ENCODE data around the gene EEF1A2.
"Not testable (repeated sequence)": the region's sequence is repeated elsewhere in the genome, so short reads cannot be mapped to it uniquely, and the experiment has no call there.

Gene EEF1A2

DNA sequence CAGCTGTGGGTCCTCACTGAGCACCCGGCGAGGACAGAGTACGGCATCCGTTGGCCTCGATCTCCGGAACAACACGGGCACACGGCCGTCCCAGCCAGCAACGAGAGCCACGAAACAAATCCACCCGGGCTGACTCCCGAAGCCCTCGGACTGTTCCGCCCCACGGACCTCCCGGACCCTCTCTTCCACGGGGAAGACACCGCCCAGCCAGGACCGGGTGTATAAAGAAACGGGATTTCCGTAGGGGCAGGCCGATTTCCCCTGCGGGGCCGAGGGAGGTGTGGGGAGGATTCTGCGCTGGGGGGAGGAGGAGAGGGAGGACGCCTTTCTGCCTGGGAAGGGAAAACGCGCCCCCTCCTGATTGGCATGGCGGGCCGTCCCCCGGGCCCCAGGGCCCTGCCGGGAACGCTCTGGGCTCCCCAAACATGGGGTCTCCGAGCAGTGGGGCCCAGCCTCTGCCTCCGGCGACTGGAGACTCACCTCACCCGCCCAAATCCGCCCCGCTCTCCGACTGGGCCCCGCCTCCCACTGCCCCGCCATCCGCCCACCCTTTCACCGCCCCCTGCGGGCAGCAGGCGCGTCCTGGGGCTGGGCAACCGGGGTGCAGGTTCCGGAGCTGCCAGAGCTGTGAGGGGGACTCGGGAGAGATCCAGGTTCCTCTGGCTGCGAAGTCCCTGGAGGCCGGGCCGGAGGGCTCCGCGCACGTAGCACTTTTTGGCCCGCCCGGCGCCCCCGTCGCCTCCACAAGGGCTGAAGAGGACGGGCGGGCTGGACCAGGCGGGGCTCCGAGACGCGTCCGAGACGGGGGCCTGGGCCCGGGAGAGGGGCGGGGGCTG, 21.0 kb upstream of the EEF1A2 start:
- peak; percentile 84 for DNase-seq

DNA sequence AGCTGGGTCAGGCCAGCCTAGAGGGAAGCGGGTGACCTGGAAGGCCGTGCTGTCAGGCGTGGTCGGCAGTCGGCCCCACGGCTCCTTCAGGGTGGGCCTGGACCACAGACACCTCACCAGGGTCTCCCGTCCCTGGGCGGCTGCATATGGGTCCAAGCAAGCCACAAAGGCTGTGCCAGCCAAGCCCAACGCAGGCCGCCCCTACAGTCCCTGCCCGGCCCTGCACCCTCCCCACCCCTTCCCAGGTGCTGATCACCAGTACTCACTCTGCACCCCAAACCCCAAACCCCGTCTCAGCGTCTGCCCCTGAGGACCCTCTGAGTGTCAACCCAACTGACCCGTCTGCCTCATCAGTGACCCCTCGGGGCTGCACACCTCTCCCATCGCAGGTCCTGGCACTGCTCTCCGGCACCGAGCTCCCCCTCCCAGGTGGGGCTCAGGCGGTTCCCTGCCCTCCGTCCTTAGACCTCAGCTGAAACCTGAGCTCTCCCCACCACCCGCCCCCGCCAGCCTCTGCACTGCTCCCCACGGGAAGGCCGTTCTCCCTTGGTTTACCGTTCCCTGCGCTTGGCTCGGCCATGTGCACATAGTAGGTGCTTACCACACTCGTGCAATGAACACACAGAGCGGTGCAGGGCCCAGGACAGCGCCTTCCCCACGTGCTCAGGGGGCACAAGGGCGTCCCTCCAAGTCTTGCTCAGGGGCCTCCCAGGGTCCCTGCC, 20.2 kb upstream of the EEF1A2 start:
- peak; percentile 47 for DNase-seq

DNA sequence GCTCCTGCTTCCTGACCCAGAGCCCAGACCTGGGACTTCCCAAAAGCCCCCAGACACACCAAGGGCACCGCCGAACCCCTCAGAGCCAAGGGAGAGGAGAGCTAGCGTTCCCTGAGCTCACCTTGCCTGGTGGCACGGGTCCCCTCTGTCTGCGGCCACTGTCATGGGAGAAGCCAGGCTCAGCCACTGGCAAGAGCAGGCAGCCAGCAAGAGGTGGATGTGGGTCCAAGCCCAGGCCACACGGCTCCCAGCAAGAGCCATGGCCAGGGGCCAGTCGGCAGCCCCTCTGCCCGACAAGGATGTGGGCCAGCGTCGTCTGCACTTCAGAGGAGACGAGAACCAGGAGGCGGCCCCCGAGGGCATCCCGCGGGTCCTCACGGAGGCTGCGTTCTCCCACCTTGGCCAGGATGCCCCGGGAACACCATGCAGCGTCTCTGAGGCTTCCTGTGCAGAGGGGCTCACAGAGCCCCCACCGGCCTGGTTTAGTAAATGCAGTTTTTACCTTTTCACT, 19.5 kb upstream of the EEF1A2 start:
- peak; percentile 77 for DNase-seq

DNA sequence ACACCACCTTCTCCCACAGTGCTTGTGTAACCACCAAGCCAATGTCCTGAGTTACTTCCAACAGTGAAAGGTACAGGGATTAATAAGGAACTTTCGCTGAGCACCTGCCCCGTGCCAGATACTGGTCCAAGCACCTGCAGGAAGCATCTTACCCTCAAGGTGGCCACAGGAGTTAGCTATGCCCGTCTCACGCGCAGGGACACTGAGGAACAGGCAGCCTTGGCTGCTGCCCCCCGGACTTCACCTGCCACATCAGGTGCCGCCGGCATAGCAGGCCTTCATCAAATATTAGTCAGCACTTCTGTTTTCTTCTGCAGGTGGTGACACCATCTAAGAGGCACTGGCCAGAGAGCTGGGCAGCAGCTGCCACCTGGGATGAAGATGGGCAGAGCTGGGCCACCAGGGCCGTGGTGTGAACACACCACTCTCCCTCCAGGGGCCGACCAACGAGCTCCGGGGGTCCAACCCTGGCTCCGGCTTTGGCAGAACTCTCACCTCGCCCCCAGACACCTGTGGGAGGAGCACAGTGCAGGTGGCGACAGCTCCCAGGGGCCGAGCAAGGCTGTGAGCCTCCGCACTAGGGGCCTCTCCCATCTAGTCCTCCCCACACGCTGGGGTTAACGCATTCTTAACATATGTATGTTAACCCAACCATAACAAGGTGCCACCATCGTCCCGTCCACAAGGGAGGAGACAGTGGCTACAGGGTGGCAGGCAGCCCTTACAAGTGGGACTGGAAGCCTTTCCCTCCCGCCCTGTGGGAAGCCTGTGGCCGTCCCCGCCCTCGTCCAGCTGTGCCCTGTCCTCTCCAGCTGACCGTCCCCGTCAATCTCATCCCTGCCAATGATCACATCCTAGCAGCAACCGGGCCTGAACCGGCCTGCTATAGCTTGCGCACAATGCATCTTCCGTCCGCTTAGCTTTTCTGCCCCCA, 18.8 kb upstream of the EEF1A2 start:
- DNase-seq: peak; percentile 45

DNA sequence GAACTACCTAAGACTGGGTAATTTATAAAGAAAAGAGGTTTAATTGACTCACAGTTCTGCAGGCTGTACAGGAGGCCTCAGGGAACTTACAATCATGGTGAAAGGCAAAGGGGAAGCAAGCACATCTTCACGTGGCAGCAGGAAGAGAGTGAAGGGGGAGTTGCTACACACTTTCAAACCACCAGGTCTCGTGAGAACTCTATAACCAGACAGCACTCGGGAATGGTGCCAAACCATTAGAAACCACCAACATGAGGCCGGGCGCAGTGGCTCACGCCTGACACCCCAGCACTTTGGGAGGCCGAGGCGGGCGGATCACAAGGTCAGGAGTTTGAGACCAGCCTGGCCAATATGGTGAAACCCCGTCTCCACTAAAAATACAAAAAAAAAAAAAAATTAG, 15.6 kb upstream of the EEF1A2 start:
- DNase-seq: not testable (repeated sequence)

DNA sequence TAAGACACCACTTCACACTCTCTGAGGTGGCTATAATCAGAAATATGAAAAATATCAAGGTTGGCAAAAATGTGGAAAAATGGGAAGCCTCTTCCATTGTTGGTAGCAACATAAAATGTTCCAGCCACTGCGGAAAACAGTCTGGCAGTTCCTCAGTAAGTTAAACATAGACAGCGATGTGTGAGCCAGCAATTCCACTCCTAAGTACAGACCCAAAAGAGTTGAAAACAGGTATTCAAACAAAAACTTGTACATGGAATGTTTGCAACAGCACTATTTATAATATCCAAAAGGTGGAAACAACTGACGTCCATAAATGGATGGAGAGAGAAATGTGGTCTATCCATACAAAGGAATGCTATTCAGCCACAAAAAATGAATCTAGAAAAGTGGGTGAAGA, 14.3 kb upstream of the EEF1A2 start:
- DNase-seq: no peak

DNA sequence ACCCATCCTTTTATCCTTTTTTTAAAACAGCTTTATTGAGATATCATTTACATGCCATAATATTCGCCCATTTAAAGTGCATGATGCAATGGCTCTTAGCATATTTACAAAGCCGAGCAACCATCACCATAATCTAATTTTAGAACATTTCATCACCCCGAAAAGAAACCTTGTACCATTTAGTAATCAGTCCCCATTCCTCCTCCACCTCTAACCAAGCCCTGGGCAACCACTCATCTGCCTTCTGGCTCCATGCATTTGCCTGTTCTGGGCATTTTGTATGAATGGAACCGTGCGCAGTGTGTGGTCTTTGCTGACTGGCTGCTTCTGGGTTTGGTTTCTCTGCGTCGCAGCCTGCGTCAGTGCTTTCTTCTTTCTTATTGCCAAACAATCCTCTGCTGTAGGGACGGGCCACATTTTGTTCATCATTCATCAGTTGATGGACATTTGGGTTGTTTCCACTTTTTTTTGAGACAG, 10.2 kb upstream of the EEF1A2 start:
- DNase-seq: no peak

DNA sequence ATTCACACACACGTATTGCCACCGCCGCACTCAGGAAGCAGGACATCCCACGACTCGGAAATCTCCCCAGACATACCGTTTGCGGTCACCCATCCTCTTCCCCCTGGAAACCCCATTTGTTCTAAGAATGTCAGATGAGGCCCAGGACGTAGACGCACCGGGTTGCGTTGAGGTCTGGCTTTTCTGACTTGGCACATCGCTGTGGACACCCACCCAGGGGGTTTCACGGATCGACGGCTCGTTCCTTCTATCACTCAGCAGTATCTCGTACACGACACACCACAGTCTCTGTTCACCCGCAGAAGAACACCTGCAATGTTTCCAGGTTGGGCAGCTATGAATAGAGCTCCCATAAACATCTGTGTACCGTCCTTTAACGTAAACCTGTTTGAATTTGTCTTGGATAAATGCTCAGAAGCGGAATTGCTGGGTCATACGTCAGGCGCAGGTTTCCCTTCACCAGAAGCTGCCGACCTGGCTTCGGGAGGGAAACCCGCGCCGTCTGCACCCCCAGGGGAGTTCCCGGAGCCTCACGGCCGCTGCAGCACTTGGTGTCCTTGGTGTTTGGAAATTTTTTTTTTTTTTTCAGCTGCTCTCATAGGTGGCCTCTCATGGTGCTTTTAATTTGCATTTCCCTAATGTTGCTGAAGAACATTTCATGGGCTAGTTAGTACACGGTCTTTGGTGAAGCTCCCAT, 9.3 kb upstream of the EEF1A2 start:
- DNase-seq: peak; percentile 42

DNA sequence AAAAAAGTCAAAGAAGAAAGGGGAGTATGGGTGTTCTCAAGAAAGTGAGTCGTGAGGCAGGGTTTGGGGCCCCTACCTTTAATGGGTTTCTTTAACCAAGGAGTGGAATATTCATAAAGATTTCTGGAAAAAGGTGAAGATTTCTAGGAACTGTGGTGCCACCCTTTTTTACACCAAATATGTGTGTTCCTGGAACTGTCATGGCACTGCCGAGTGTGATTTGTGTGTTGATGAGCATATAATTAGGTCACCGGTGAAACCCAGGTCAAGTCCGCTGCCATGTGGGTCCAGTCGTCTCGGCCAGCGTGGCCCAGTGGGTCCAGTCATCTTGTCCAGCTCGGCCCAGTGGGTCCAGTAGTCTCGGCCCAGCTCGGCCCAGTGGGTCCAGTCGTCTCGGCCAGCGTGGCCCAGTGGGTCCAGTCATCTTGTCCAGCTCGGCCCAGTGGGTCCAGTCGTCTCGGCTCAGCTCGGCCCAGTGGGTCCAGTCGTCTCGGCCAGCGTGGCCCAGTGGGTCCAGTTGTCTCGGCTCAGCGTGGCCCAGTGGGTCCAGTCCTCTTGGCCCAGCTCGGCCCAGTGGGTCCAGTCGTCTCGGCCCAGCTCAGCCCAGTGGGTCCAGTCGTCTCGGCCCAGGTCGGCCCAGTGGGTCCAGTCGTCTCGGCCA, 8.3 kb upstream of the EEF1A2 start:
- DNase-seq: peak; percentile 24

DNA sequence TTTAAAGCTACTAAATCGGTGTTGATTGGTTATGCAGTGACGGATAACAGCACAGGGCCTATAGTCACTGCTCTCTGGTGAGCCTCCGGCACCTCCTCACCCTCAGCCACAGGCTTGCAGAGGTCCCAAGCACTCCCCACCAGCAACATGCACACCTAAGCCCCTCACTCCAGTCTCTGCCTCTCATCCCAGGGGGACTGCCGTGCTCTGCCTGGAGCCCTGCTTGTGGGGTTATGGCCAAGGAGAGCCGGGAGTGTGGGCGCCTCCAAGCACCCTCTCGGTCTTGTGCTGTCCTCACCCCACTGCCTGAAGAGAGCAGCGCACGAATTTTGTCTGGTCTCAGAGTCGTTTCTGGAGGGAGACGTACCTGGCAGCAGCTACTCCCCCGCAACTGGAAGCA, 6.8 kb upstream of the EEF1A2 start:
- no peak for DNase-seq

DNA sequence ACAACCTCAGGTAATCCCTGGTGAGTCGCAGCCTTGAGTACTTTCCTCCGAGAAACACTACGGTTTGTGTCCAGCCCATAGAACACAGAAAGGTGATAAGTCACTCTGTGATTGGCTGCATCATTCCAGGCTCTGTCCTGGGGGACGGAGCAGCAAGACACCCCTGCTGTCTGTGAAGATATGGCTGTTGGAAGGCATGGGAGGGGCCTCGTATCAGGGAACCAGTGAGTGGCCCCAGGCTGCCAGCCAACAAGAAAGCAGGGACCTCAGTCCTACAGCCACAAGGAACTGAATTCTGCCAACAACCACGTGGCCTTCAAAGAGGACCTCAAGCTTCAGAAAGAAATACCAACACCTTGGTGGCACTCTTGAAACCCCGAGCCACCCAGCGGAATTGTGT, 6.4 kb upstream of the EEF1A2 start:
- DNase-seq: peak; percentile 41

DNA sequence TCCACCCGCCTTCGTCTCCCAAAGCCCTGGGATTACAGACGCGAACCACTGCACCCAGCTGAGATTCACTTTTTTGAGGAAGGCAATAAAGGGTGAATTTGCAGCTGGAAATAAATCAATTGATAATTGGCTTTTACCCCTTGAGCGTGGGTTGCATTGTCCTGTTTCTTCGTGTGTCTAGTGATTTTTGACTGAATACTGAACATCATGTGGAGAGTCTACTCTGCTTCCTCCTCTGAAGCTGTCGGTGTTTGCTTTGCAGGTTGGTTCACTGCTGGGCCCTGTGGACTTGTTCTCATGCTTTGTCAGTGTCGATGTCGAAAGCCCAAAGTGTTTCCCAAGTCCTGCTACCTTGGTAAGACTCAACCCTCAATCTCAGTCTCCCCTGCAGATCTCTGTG, 5.8 kb upstream of the EEF1A2 start:
- DNase-seq: no peak

DNA sequence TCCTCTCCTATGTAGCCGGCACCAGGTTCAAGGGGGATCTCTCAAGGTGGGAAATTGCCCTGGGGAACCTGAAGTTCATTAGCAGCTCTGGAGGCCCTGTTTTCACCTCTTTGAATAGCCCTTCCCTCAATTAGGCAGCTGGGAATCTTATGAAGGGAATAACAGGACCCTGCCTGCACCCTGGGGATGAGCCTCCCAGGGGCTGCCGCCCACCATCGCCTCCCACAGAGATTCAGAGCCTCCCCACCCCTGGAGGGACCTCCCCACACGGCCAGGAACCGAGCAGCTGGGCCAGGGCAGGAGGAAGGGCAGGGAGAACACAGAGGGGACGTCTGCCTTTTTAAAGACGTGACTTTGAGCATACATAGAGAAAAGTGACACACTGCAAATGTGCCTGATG, 4.6 kb upstream of the EEF1A2 start:
- no peak for DNase-seq

DNA sequence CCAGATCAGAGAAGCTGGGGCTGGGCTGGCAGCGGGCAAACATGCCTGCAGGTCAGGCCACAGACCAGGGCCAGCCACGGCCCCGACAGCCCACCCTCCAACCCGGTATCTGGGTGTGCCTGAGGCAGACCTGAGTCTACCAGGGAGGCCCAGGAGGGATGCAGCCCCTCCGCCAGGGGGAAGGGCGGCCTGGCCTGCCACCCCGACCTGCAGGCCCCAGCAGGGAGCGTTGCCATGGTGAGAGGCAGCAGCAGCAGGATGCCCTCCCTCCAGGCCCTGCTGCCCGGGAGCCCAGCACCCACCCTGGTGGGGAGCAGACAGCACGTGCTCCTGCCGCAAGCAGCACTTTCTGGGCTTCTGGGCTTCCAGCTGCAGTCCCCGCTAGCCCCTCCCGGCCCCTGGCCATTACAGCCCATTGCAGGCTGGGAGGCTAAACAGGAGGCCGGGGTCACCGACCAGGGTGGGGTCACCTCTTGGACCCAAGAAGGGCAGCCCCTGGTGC, 3.8 kb upstream of the EEF1A2 start:
- peak; percentile 44 for DNase-seq

DNA sequence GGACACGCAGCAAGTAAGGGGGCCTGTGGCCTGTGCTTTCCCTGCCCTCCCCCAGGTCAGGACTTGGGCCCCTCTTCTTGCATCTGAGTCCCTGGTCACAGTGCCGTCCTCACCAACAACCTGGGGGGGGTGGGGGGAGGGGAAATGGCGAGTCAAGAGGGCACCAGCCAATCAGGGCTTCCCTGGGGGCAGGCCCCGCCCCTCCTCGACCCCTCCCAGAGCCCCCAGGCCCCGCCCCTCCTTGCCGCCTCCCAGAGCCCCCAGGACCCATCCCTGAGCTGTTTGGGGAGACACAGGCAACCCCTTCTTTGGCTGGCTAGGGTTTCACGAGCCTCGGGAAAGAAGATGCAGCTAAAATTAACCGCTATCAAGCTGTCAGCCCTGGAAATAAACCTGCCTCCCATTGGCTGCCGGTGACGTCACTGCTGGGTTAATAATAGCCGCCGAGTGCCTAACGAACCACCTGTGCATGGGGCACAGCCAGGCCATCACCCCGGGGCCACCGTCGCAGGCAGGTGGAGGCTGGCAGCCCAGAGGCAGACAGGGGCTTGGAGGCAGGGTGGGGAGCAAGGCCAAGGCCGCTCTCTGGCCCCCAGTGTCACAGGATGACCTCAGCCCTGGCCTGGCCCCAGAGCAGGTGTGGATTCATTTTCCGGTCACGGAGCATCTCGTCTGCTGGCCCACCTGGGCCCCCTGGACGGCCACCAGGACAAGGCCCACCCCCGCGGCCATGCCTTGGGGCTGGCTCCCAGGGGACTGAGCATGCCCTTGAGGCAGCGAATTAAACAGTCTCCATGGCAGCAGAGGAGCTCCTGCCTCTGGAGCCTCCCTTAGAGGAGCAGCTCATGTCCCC, 3.2 kb upstream of the EEF1A2 start:
- peak; percentile 56 for DNase-seq

DNA sequence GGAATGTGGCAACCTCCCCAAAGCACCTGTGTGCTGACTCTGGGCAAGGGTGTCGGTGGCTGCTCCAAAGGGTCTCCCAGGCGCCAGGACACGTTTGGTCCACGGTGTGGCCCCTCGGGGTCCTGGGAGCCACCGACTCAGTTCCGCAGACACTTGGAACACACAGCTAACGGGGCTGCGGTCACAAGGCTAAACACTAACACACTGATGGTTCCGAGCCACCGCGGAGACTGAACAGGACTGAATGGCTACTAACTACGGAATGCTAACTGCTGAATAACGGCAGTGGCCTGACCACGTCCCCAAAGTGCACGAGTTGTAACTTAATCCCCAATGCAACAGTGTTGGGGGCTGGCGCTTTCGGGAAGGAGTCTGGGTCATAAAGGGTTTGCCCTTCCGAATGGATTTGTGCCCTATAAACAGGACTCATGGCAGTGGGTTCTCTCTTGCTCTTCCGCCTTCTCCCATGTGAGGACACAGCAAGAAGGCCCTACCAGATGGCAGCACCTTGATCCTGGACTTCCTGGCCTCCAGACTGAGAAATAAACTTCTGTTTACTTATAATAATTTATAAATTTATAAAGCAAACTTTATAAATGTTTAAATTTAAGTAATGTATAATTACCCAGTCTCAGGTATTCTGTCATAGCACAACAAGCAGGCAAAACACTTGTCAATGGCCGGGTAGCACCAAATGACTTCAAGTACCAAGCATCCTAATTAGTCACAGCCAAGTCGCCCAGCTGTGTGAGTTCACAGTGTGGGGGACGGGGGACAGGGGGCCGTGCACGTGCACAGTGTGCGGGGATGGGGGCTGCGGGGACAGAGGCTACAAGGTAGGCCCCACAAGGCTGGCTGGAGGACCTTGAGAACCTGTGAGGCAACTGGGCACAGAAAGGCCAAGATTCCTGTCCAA, 2.3 kb upstream of the EEF1A2 start:
- peak; percentile 53 for DNase-seq

DNA sequence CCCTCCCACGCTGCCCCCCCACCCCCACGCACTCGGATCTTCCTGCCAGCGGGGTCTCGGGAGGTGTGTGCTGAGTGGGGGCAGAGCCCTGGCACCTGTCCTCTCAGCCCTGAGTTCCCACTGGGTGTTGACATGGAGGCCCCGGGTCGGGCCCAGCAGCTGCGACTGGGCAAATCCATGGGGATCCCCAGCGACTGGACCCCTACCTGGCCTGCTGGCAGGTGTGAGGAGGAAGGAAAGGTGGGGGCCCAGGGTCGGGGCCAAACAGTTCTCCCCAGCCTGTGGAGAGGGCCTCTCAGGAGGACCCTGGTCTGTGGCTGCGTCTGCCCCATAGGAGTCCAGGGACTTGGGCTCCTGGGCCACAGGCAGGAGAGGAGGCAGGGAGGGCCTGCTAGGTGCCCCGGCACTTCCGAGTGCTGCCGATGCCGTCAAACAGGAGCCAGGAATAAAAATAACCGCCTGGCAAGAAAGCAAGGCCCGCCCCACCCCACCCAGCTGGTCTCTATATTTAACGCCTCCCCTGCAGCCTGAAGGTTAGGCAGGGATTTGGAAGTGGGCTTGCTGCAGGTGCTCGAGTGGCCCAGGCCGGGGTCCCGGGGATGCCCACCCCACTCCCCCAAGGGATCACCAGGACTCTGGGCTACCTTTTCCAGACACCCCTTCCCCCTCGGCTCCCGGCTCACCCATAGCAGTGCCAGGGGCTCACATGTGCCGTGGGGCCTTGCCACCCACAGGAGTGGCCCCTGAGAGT, 1.4 kb upstream of the EEF1A2 start:
- DNase-seq: peak; percentile 46

DNA sequence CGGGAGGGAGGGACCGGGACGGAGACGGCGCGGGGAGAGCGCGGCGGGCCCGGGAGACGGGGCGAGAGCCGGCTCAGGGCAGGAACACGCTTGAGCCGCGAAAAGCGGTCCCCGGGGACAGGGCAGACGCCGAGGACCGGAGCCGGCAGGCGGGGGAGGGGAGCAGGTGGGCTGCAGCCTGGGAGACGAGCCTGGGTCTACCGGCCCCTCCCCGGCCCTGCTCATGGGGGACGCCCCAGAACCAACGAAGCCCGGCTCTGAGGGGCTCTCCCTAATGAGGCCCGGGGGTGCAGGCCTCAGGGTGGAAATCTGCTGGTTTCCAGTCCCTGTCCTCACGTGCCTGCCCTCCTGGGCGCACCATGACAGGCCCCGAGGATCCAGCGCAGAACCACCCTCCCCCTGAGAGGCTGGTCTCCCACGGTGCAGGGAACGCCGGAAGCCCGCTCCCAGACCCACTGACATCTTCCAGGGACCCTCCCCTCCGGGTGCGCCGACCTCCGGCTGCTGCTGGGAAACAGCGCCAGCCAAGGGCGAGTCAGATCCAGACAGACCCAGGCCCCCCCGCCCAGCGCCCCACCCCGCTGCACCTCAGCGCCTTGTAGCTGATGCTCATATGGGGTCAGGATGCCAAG, 571 bp upstream of the EEF1A2 start:
- DNase-seq: peak; percentile 54

Data from islet precursor cell (in vitro differentiated cells).